Activated naive CD8-positive, alpha-beta T cell treated with anti-CD3 and anti-CD28 coated beads, Interleukin-2, amount 50 U/mL, for 24 hours (primary cell): ENCODE results near the gene ATP10B.

Experiments
- ATAC-seq: fragments of 150-1000 bp; cut with Tn5 transposase; one replicate; pipeline ENCODE4 v1.10.0; 2021
- DNase-seq: peaks from one replicate; pipeline ENCODE4 v3.0.0; 2021
- H3K27ac Mint-ChIP-seq: one replicate; pipeline ENCODE4 v1.8.0; 2021; ENCODE audit warnings: mild to moderate bottlenecking, mixed read lengths
- H3K27me3 Mint-ChIP-seq: one replicate; pipeline ENCODE4 v1.8.0; 2021; ENCODE audit warnings: mixed read lengths
- H3K36me3 Mint-ChIP-seq: one replicate; pipeline ENCODE4 v1.8.0; 2021; ENCODE audit warnings: low read depth, mixed read lengths
- H3K4me1 Mint-ChIP-seq: one replicate; pipeline ENCODE4 v1.8.0; 2021; ENCODE audit warnings: mixed read lengths
- H3K4me3 Mint-ChIP-seq: one replicate; pipeline ENCODE4 v1.8.0; 2021; ENCODE audit warnings: mild to moderate bottlenecking, moderate library complexity, mixed read lengths
- H3K9me3 Mint-ChIP-seq: one replicate; pipeline ENCODE4 v1.8.0; 2021; ENCODE audit warnings: mixed read lengths

The ATP10B gene

GRCh38 chr5:160665460-160665859 is 186.6 kb downstream of the ATP10B start:
- ATAC-seq (no peak), DNase-seq (no peak)
- Mint-ChIP-seq H3K27ac (no peak overlapping the region), H3K27me3 (peaks cover 2% of the 10 kb centered on the region), H3K4me1 (no peaks in the 10 kb centered on the region), H3K36me3 (no peaks in the 10 kb centered on the region), H3K9me3 (no peaks in the 10 kb centered on the region), H3K4me3 (no peak overlapping the region)

DNA sequence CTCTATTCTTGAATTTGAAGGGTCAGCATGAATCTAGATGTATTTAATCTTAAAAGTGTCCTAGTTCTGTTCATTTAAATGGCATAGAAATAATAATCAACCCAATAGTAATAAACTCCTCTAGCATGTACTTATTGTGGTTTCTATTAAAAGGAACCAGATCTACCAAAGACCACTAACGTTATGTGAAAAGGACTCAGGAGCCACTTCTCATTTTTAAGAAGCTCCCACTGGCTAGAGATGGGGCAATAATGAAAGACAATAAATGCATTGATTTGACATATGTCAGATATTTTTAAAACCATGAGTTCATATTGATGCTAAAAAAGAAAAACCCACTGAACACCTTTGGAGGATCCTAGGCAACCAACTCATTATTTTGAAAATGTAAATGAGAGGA is 191.9 kb downstream of the ATP10B start:
- no peaks in the 10 kb centered on the region for H3K36me3 Mint-ChIP-seq
- H3K4me3 Mint-ChIP-seq, result no peak overlapping the region
- peaks cover 10% of the 10 kb centered on the region for H3K27me3 Mint-ChIP-seq
- DNase-seq (no peak), ATAC-seq (no peak)
- H3K27ac Mint-ChIP-seq, result no peak overlapping the region
- no peaks in the 10 kb centered on the region for H3K4me1 Mint-ChIP-seq
- no peaks in the 10 kb centered on the region for H3K9me3 Mint-ChIP-seq

DNA sequence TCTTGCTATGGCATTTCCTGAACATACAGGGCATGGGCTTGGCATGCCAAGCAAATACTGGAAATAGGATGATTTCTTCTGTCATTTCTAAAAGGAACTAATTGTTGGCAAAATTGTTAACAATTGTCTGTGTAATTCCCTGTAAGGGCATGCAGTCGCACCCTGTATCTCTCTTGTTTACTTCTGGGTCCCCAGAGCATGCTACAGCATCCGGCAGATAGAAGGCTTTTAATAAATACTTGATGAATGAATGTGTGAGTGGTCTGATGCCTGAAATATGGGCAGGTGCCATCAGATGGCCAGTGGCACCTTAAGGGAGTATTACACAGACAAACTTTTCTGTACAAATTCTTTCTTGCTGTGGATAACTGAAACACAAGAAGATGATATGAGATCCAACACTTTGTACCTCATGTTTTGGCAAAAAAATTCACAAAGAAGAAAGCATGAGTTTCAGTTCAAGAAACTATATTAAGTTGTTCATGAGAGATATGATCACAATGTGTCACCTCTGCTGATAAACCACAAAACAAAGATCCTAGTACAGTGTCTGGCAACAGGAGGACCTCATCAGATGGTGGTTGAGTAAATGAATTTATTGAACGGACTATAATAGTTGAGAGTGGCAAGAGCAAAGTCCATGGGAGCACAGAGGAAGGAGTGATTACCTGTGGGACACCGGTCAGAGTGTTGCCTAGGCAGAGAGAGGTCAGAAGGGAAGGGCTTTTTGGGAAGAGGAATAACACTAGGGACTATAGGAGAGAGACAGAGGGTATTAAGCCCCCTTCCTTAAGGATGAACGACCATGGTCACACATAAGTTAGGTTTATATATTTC is 194.2 kb downstream of the ATP10B start:
- no peak for ATAC-seq
- Mint-ChIP-seq H3K4me3 (no peak overlapping the region), H3K27ac (no peak overlapping the region)

DNA sequence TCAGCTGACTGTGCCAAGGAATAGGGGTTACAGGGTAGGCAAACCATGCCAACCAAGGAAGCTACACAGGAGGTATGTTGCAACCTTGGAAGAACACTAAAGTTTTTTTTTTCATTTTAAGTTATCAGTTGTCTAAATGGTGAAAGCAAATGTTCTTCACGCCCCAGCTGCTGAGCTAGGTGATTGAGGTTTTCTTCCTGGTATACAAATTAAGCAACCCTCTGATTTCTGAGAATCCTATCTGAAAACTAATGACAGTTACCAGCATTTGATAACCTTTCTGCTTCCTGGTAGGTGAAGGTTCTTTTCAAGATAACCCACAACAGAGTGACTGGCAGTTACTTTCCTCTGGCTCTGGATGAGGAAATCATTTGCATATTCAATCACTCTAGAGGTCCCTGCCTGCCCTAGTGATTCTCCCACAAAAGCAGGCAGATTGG is 194.9 kb downstream of the ATP10B start:
- H3K4me1 Mint-ChIP-seq, result no peaks in the 10 kb centered on the region
- DNase-seq, result no peak
- H3K27ac Mint-ChIP-seq, result no peak overlapping the region
- no peaks in the 10 kb centered on the region for H3K9me3 Mint-ChIP-seq
- peaks cover 10% of the 10 kb centered on the region for H3K27me3 Mint-ChIP-seq
- H3K4me3 Mint-ChIP-seq, result no peak overlapping the region
- ATAC-seq, result no peak
- no peaks in the 10 kb centered on the region for H3K36me3 Mint-ChIP-seq

More for the DNA sequence above, 194.2 kb downstream of the ATP10B start:
- peaks cover 10% of the 10 kb centered on the region for H3K27me3 Mint-ChIP-seq
- DNase-seq, result no peak
- no peaks in the 10 kb centered on the region for H3K4me1 Mint-ChIP-seq
- H3K9me3 Mint-ChIP-seq, result no peaks in the 10 kb centered on the region
- no peaks in the 10 kb centered on the region for H3K36me3 Mint-ChIP-seq

- Mint-ChIP-seq H3K9me3 (no peaks in the 10 kb centered on the region), H3K36me3 (no peaks in the 10 kb centered on the region), H3K4me3 (no peak overlapping the region), H3K27ac (no peak overlapping the region), H3K27me3 (peaks cover 10% of the 10 kb centered on the region), H3K4me1 (no peaks in the 10 kb centered on the region)
- ATAC-seq (no peak), DNase-seq (no peak)
Measured at GRCh38 chr5:160655717-160656116, 196.3 kb downstream of the ATP10B start.

GRCh38 chr5:160651692-160652645 is 200.0 kb downstream of the ATP10B start:
- no peak for ATAC-seq
- Mint-ChIP-seq H3K27me3 (no peaks in the 10 kb centered on the region), H3K4me1 (no peaks in the 10 kb centered on the region), H3K4me3 (no peak overlapping the region), H3K36me3 (no peaks in the 10 kb centered on the region), H3K27ac (no peak overlapping the region), H3K9me3 (no peaks in the 10 kb centered on the region)
- no peak for DNase-seq

GRCh38 chr5:160649304-160649703 is 202.7 kb downstream of the ATP10B start:
- Mint-ChIP-seq H3K27me3 (no peaks in the 10 kb centered on the region), H3K36me3 (no peaks in the 10 kb centered on the region), H3K9me3 (no peaks in the 10 kb centered on the region), H3K27ac (no peak overlapping the region), H3K4me3 (no peak overlapping the region), H3K4me1 (no peaks in the 10 kb centered on the region)
- DNase-seq (no peak), ATAC-seq (no peak)

- Mint-ChIP-seq H3K27ac (no peak overlapping the region), H3K4me1 (no peaks in the 10 kb centered on the region)
- ATAC-seq, result no peak
Measured at GRCh38 chr5:160646033-160646432, 206.0 kb downstream of the ATP10B start.

GRCh38 chr5:160643616-160644240 is 208.3 kb downstream of the ATP10B start:
- Mint-ChIP-seq H3K9me3 (no peaks in the 10 kb centered on the region), H3K4me3 (no peak overlapping the region), H3K36me3 (no peaks in the 10 kb centered on the region), H3K27me3 (peaks cover 3% of the 10 kb centered on the region), H3K4me1 (no peaks in the 10 kb centered on the region), H3K27ac (no peak overlapping the region)
- ATAC-seq (no peak), DNase-seq (no peak)

More at GRCh38 chr5:160646033-160646432, 206.0 kb downstream of the ATP10B start:
- no peak for DNase-seq
- Mint-ChIP-seq H3K27me3 (peaks cover 3% of the 10 kb centered on the region), H3K36me3 (no peaks in the 10 kb centered on the region), H3K9me3 (no peaks in the 10 kb centered on the region), H3K4me3 (no peak overlapping the region)

GRCh38 chr5:160641405-160641804 is 210.6 kb downstream of the ATP10B start:
- H3K4me3 Mint-ChIP-seq, result no peak overlapping the region
- DNase-seq, result no peak
- H3K27me3 Mint-ChIP-seq, result peaks cover 10% of the 10 kb centered on the region
- H3K9me3 Mint-ChIP-seq, result peaks cover 4% of the 10 kb centered on the region
- H3K4me1 Mint-ChIP-seq, result no peaks in the 10 kb centered on the region
- ATAC-seq, result no peak
- no peak overlapping the region for H3K27ac Mint-ChIP-seq
- no peaks in the 10 kb centered on the region for H3K36me3 Mint-ChIP-seq

DNA sequence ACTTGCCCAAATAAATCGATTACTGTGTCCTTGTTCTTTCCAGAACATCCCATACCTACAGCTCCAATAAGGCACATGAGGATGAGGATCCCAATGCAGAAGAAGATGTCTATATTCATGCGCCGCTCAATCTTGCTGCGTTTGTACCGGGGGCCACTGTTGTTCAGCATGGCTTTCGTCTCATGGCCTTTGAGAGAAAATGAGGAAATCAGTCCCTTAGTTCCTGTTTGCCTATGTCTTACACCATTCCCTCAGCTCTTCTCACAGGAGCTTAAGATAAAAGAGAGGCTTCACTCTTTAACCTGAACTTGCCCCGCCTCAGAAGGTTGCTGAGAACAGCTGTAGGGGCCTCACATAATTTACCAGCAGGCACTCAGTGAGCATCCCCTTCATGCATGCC is 211.6 kb downstream of the ATP10B start:
- ATAC-seq, result no peak
- no peaks in the 10 kb centered on the region for H3K4me1 Mint-ChIP-seq
- H3K27me3 Mint-ChIP-seq, result peaks cover 11% of the 10 kb centered on the region
- no peak overlapping the region for H3K27ac Mint-ChIP-seq
- H3K36me3 Mint-ChIP-seq, result no peaks in the 10 kb centered on the region
- no peak overlapping the region for H3K4me3 Mint-ChIP-seq
- H3K9me3 Mint-ChIP-seq, result peaks cover 4% of the 10 kb centered on the region
- no peak for DNase-seq

- H3K27ac Mint-ChIP-seq, result no peak overlapping the region
- ATAC-seq (no peak), DNase-seq (no peak)
- H3K4me1 Mint-ChIP-seq, result no peaks in the 10 kb centered on the region
- H3K36me3 Mint-ChIP-seq, result no peaks in the 10 kb centered on the region
- H3K4me3 Mint-ChIP-seq, result no peak overlapping the region
- peaks cover 9% of the 10 kb centered on the region for H3K27me3 Mint-ChIP-seq
- peaks cover 4% of the 10 kb centered on the region for H3K9me3 Mint-ChIP-seq
Measured at GRCh38 chr5:160638161-160638742, 213.8 kb downstream of the ATP10B start.

DNA sequence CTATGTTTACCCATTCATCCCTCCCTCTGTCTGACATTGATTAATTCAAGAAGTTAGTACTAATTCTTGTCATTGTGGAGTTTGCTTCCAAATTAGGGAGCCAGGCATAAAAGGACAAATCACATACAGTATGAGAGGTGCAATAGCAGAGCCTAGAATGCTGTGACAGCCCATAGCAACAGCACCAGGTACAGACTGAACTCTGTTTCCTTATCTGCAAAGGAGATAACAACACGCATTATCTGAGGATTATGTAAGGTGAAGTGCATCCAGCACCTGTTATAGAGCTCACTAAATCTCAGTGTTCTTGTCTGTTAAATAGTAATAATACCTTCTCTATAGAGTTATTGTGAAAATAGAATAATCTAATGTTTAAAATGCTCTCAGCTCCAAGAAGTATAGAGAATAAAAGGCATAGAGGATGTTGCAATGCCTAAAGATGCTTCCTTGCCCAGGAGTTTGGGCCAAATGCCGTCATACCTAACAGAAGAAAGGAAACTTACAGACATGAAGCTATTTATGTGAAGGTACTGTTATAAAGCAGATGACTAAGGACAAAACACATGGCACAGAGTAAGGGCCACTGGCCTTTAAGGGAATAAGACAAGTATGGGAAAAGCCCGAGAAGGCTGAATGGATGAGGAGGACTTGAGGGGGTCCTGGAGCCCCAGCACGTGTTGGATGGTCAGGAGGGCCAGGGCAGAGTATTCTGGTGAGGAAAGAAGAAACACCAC is 214.5 kb downstream of the ATP10B start:
- Mint-ChIP-seq H3K9me3 (peaks cover 8% of the 10 kb centered on the region), H3K27me3 (peaks cover 12% of the 10 kb centered on the region), H3K27ac (no peak overlapping the region), H3K36me3 (no peaks in the 10 kb centered on the region), H3K4me1 (no peaks in the 10 kb centered on the region), H3K4me3 (no peak overlapping the region)
- ATAC-seq (no peak), DNase-seq (no peak)

DNA sequence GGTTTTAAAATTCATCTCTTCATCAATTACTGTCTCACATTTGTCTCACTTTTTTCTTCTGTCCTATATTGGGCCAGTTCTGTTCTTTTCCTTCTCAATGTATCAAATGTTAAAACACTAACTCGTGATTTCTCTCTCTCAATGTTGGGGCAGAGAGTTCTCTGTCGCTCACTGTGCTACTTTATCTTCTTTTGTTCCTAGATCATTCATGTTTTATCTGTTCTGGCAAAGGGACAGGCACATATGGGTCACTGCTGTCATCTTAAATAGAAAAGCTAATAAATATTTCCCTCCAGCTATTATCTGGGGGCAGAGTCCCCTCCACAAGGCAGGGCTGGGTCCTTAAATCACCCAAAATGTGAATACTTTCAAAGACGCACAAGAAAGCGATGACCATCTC is 216.3 kb downstream of the ATP10B start:
- H3K4me3 Mint-ChIP-seq, result no peak overlapping the region

More for the DNA sequence above, 216.3 kb downstream of the ATP10B start:
- Mint-ChIP-seq H3K27ac (no peak overlapping the region), H3K36me3 (no peaks in the 10 kb centered on the region), H3K4me1 (no peaks in the 10 kb centered on the region), H3K27me3 (peaks cover 10% of the 10 kb centered on the region), H3K9me3 (peaks cover 8% of the 10 kb centered on the region)
- no peak for DNase-seq
- ATAC-seq, result no peak
